Fibroblast of peridontal ligament (primary cell): Measurements from ENCODE around the gene KLHL24.
"Not testable (repeated sequence)": the region's sequence is repeated elsewhere in the genome, so short reads cannot be mapped to it uniquely, and the experiment has no call there.

Experiments
- DNase-seq: peaks from one replicate; pipeline ENCODE4 v3.0.0-alpha.2; 2010; ENCODE audit errors: extremely low read depth

Gene KLHL24

GRCh38 chr3:183636221-183637105 is 1.0 kb downstream of the KLHL24 start:
- peak; percentile 91 for DNase-seq

GRCh38 chr3:183637106-183637486 is 1.7 kb downstream of the KLHL24 start:
- no peak for DNase-seq

GRCh38 chr3:183637633-183638032 is 2.2 kb downstream of the KLHL24 start:
- DNase-seq = not testable (repeated sequence)

- no peak for DNase-seq
Measured at GRCh38 chr3:183638101-183638852, 2.9 kb downstream of the KLHL24 start.

GRCh38 chr3:183640635-183641034 is 5.2 kb downstream of the KLHL24 start:
- not testable (repeated sequence) for DNase-seq

- DNase-seq = no peak
Measured at GRCh38 chr3:183641882-183642281, 6.5 kb downstream of the KLHL24 start.

- DNase-seq = no peak
Measured at GRCh38 chr3:183644244-183644643, 8.8 kb downstream of the KLHL24 start.

- no peak for DNase-seq
Measured at GRCh38 chr3:183645254-183645653, 9.8 kb downstream of the KLHL24 start.

GRCh38 chr3:183650554-183650953 is 15.1 kb downstream of the KLHL24 start:
- DNase-seq = no peak

GRCh38 chr3:183653209-183654064 is 18.0 kb downstream of the KLHL24 start:
- no peak for DNase-seq

GRCh38 chr3:183654727-183655126 is 19.3 kb downstream of the KLHL24 start:
- no peak for DNase-seq

GRCh38 chr3:183662099-183662498 is 26.7 kb downstream of the KLHL24 start:
- DNase-seq = peak; percentile 37

GRCh38 chr3:183664913-183665381 is 29.5 kb downstream of the KLHL24 start:
- DNase-seq = peak; percentile 98

GRCh38 chr3:183680061-183680460 is 44.6 kb downstream of the KLHL24 start:
- DNase-seq = no peak

GRCh38 chr3:183687705-183688104 is 52.3 kb downstream of the KLHL24 start:
- DNase-seq = no peak

- peak; percentile 52 for DNase-seq
Measured at GRCh38 chr3:183688874-183689273, 53.5 kb downstream of the KLHL24 start.

GRCh38 chr3:183689621-183690020 is 54.2 kb downstream of the KLHL24 start:
- not testable (repeated sequence) for DNase-seq

GRCh38 chr3:183690402-183690995 is 55.1 kb downstream of the KLHL24 start:
- no peak for DNase-seq

- DNase-seq = no peak
Measured at GRCh38 chr3:183692436-183692835, 57.0 kb downstream of the KLHL24 start.

GRCh38 chr3:183695569-183696364 is 60.3 kb downstream of the KLHL24 start:
- DNase-seq = no peak
